OCI-LY3 (cell line): Measurements from ENCODE around the gene LDLRAD4.
A peak's percentile ranks its signal among the peaks of the same experiment; 100 is the strongest.

Experiments
- H2AFZ ChIP-seq: fragments of 200-600, 300-600 bp; shearing (Covaris generic); 2 replicates; pipeline ENCODE4 v1.6.0; 2014; ENCODE audit warnings: antibody characterized with exemption, low read depth, low read length
- H3K27ac ChIP-seq: fragments of 200-600, 300-600 bp; sonication (generic); 2 replicates; pipeline ENCODE4 v1.5.1; 2014; ENCODE audit warnings: mild to moderate bottlenecking, low read length, moderate library complexity, mixed read lengths
- H3K27me3 ChIP-seq: fragments of 200-600, 300-600 bp; sonication (generic); 2 replicates; pipeline ENCODE4 v1.6.1; 2014; ENCODE audit warnings: low read depth, low read length, mixed read lengths
- H3K36me3 ChIP-seq: fragments of 200-600, 300-600 bp; sonication (generic); replicated peaks from 2 replicates; pipeline ENCODE3; 2014; ENCODE audit warnings: low read depth, low read length, mixed read lengths
- H3K4me1 ChIP-seq: fragments of 300-600, 200-600 bp; sonication (generic); 2 replicates; pipeline ENCODE4 v1.6.1; 2014; ENCODE audit warnings: low read length, mixed read lengths
- H3K4me2 ChIP-seq: fragments of 200-600, 300-600 bp; sonication (generic); 2 replicates; pipeline ENCODE4 v1.6.1; 2014; ENCODE audit warnings: low read length, mixed read lengths
- H3K4me3 ChIP-seq: fragments of 300-600, 200-600 bp; sonication (generic); 2 replicates; pipeline ENCODE4 v1.5.1; 2014; ENCODE audit warnings: antibody characterized with exemption, mild to moderate bottlenecking, low read length, moderate library complexity
- H3K79me2 ChIP-seq: fragments of 300-600, 200-600 bp; shearing (Covaris generic); 2 replicates; pipeline ENCODE4 v1.6.1; 2014; ENCODE audit warnings: mild to moderate bottlenecking, low read length, mixed read lengths
- H3K9ac ChIP-seq: fragments of 300-600, 200-600 bp; shearing (Covaris generic); 2 replicates; pipeline ENCODE4 v1.6.0; 2014; ENCODE audit warnings: mild to moderate bottlenecking, low read length, moderate library complexity
- H3K9me3 ChIP-seq: fragments of 200-600, 300-600 bp; shearing (Covaris generic); 2 replicates; pipeline ENCODE4 v1.6.1; 2014; ENCODE audit warnings: low read length, mixed read lengths; ENCODE audit not compliant: insufficient read depth
- H4K20me1 ChIP-seq: fragments of 200-600, 300-600 bp; sonication (generic); 2 replicates; pipeline ENCODE4 v1.6.1; 2016; ENCODE audit warnings: low read length, mixed read lengths; ENCODE audit not compliant: insufficient read depth
- EZH2phosphoT487 ChIP-seq: fragments of 200-600 bp; shearing (Covaris generic); IDR thresholded peaks from 2 replicates; pipeline ENCODE4 v1.6.1; 2018; ENCODE audit warnings: antibody characterized with exemption, mixed run types, low read depth
- TF ChIP-seq, protein P1 (sequence below): fragments of 200-600, 300-600 bp; sonication (generic); IDR thresholded peaks from 2 replicates; pipeline ENCODE4 v1.5.1; 2014; ENCODE audit warnings: antibody characterized with exemption, low read length, low read depth

Gene LDLRAD4

DNA sequence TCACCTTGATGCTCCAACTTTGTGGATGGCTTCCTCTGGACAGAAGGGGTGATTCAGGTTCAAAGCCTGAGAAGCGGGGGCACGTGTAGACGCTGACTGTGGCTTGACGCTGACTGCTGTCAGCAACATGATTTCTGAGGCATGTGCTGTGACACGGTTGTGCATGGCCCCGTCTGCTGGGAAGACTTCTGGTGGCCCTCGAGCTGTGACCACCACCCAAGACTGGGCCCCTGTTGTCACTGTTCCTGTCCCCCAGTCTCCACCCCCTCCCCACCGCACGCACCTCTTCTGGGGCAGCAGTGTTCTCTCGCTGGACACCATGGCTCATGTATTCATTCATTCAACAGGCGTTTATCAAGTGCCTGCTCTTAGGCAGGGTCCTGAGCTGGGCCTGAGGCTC is 262.8 kb downstream of the LDLRAD4 start:
- TF ChIP-seq, protein P1, sequence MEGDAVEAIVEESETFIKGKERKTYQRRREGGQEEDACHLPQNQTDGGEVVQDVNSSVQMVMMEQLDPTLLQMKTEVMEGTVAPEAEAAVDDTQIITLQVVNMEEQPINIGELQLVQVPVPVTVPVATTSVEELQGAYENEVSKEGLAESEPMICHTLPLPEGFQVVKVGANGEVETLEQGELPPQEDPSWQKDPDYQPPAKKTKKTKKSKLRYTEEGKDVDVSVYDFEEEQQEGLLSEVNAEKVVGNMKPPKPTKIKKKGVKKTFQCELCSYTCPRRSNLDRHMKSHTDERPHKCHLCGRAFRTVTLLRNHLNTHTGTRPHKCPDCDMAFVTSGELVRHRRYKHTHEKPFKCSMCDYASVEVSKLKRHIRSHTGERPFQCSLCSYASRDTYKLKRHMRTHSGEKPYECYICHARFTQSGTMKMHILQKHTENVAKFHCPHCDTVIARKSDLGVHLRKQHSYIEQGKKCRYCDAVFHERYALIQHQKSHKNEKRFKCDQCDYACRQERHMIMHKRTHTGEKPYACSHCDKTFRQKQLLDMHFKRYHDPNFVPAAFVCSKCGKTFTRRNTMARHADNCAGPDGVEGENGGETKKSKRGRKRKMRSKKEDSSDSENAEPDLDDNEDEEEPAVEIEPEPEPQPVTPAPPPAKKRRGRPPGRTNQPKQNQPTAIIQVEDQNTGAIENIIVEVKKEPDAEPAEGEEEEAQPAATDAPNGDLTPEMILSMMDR, result no peak
- TF ChIP-seq EZH2phosphoT487, result no peak
- peaks cover 11% of the 10 kb centered on the region for H3K27me3 ChIP-seq
- no peaks in the 10 kb centered on the region for H3K36me3 ChIP-seq
- no peak overlapping the region for H3K27ac ChIP-seq
- H3K79me2 ChIP-seq, result no peaks in the 10 kb centered on the region
- H3K9me3 ChIP-seq, result no peaks in the 10 kb centered on the region
- peaks cover 17% of the 10 kb centered on the region for H3K4me1 ChIP-seq
- no peak overlapping the region for H3K9ac ChIP-seq
- no peak overlapping the region for H3K4me3 ChIP-seq
- no peak overlapping the region for H2AFZ ChIP-seq
- no peak overlapping the region for H3K4me2 ChIP-seq
- H4K20me1 ChIP-seq, result no peaks in the 10 kb centered on the region

DNA sequence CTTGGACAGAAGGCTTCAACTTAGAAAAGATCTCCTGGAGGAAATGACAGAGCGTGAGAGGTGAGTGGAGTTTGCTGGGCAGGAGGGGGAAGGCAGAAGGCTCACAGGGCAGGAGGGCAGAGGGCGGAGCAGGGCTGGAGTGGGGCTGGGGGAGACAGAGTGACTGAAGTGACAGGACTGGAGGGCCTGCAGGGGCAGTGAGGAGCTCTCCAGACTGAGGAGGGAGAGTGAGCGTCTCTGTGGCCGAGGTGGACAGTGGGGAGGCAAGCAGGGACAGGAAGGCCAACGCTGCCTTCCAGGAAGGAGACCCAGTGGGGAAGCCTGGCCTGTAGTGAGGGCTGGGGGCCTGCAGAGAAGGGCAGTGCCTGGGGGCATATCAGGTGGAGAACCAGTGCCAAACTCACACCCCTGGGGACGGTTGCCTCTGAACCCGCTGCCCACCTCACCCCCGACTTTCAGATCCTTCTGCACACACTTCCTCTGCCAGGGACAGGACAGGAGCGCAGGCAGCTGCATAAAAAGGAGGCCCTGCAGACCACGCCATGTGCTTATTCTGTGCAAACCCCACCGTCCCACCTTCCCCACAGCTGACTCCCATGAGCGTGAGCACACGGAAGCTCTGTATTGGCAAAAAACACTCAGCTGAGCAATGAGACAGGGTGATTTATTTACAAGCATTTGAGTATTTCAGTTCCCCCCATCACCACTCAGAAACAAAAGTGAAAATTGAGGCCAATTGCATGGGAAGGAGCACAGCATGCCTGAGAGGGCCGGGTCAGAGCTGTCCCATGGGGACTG is 263.5 kb downstream of the LDLRAD4 start:
- no peak for TF ChIP-seq EZH2phosphoT487
- TF ChIP-seq, protein P1, result no peak
- Histone ChIP-seq H3K4me2 (peak overlapping the region; percentile 65), H3K27ac (peak overlapping the region; percentile 7; the same call in 1 of the 2 replicates), H4K20me1 (no peaks in the 10 kb centered on the region), H2AFZ (no peak overlapping the region; the same call in 1 of the 2 replicates), H3K4me3 (peak overlapping the region; percentile 28; the same call in 1 of the 2 replicates), H3K9ac (no peak overlapping the region), H3K9me3 (no peaks in the 10 kb centered on the region), H3K36me3 (no peaks in the 10 kb centered on the region), H3K4me1 (peaks cover 17% of the 10 kb centered on the region), H3K27me3 (peaks cover 12% of the 10 kb centered on the region), H3K79me2 (no peaks in the 10 kb centered on the region)

DNA sequence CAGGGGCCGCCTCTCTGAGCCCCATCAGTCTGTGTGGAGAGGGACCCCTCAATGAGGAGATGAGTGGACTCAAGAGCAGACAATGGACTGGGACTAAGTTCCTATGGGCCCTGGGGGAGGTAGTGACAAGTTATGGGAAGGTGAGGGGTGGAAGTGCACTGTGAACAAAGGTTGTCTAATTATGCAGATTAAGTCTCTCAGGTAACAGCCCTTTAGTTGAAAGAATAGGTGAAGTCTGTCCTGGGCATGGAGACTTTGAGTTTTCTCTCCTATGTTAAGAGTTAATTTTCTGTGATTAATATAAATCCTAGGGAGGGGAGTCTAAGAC is 264.0 kb downstream of the LDLRAD4 start:
- Histone ChIP-seq H3K27me3 (peaks cover 12% of the 10 kb centered on the region), H3K4me3 (0 out of 2 replicates have a peak overlapping the region, but pooled peaks have one; percentile 28), H3K9me3 (no peaks in the 10 kb centered on the region), H2AFZ (no peak overlapping the region), H3K9ac (no peak overlapping the region), H3K27ac (no peak overlapping the region; the same call in 1 of the 2 replicates), H3K36me3 (no peaks in the 10 kb centered on the region), H3K79me2 (no peaks in the 10 kb centered on the region), H3K4me1 (peaks cover 17% of the 10 kb centered on the region), H4K20me1 (no peaks in the 10 kb centered on the region), H3K4me2 (peak overlapping the region; percentile 65)
- TF ChIP-seq, protein P1, result no peak
- no peak for TF ChIP-seq EZH2phosphoT487

DNA sequence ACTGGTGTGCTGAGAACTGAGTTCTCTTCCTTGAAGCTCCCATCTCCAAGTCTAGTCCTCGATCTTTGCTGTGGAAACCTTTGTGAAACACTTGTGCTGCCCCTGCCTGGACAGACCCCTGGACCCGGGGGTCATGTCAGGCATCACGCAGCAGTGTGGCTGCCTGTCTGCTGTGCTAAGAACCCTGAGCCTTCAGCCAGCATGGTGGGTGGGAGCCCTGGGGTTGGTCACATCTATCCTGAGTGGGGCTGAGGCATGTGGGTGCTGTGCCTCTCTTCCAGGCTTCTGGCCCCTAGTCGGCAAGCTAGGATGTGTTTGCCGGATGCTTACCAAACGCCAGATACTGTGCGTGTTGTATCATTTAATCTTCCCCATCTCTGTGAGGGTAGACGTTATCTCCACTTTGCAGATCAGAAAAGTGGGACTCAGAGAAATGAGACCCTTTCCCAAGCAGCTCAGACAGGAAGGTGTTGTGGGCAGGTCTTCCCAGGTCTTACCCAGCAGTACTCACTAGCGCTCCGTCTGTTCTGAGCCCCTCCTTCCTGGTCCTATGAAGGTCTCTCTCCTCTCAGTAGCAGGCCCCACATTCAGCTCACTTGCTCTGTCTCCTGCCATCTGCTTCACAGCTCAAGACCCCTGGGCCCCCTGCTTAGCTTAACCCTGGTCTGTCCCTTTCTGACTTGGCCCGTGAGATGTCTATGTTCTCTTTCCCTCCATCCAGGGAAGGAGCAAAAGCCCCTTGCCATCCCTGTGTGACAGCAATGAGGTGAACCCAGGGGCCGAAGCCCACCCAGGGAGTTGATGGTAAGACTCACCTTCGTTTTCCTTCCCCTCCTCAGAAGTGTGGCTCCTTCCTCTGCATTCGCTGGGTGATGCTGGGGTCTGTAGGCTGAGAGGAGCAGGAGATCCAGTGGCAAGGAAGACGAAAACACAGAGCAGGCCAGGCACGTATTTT is 265.0 kb downstream of the LDLRAD4 start:
- H2AFZ ChIP-seq, result no peak overlapping the region
- TF ChIP-seq, protein P1, result no peak
- TF ChIP-seq EZH2phosphoT487, result no peak
- H3K9me3 ChIP-seq, result no peaks in the 10 kb centered on the region
- H3K4me2 ChIP-seq, result no peak overlapping the region
- no peaks in the 10 kb centered on the region for H3K79me2 ChIP-seq
- H3K9ac ChIP-seq, result no peak overlapping the region
- H3K4me3 ChIP-seq, result no peak overlapping the region
- peaks cover 8% of the 10 kb centered on the region for H3K27me3 ChIP-seq
- no peaks in the 10 kb centered on the region for H4K20me1 ChIP-seq
- H3K4me1 ChIP-seq, result peaks cover 17% of the 10 kb centered on the region
- no peak overlapping the region for H3K27ac ChIP-seq
- H3K36me3 ChIP-seq, result no peaks in the 10 kb centered on the region
